ENCODE data around the gene PLA2G15. TPM values are rescaled to one million over a fixed set of nuclear protein-coding genes. Genes with fewer than 3 reads are reported as not detected.
A peak's percentile ranks its signal among the peaks of the same experiment; 100 is the strongest.

PLA2G15 gene
- total and polyA plus RNA-seq, 2 of the 13 experiments (the other 11 are each of a cell fraction or from before 2014, with no cell fraction given), result 14.4 to 23.7 TPM

DNA sequence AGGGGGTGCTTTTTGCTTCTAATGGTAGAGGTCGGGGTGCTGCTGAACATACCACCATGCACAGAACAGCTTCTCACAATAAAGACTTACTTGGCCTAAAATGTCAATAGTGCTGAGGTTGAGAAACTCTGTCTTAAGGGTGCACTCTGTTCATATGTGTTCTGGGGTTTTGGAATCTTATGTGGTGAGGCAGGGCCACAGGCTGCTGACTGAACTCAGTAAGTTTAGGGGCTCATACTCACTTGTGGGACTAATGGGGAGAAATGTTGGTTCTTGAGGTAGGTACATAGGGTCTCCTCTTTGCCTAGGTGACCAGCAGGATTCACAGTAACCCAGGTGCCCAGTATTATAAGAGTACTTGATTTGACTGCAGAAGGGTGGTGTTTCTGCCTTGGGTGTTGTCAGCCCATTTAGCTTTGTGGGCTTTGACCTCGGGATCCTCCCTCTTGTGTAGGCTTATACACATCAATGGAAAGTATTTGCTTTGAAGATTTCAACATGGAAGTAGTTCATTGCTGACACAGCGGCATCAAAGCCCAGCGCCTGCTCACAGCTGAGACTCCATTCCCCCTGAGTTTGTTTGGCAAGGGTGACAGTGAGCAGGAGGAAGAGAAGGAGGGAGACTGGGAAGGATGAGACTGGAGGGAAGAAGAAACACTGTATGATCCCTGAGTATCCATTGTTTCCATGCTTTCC lies 36.3 kb downstream of the PLA2G15 start (continued):
- TF ChIP-seq, protein P1, sequence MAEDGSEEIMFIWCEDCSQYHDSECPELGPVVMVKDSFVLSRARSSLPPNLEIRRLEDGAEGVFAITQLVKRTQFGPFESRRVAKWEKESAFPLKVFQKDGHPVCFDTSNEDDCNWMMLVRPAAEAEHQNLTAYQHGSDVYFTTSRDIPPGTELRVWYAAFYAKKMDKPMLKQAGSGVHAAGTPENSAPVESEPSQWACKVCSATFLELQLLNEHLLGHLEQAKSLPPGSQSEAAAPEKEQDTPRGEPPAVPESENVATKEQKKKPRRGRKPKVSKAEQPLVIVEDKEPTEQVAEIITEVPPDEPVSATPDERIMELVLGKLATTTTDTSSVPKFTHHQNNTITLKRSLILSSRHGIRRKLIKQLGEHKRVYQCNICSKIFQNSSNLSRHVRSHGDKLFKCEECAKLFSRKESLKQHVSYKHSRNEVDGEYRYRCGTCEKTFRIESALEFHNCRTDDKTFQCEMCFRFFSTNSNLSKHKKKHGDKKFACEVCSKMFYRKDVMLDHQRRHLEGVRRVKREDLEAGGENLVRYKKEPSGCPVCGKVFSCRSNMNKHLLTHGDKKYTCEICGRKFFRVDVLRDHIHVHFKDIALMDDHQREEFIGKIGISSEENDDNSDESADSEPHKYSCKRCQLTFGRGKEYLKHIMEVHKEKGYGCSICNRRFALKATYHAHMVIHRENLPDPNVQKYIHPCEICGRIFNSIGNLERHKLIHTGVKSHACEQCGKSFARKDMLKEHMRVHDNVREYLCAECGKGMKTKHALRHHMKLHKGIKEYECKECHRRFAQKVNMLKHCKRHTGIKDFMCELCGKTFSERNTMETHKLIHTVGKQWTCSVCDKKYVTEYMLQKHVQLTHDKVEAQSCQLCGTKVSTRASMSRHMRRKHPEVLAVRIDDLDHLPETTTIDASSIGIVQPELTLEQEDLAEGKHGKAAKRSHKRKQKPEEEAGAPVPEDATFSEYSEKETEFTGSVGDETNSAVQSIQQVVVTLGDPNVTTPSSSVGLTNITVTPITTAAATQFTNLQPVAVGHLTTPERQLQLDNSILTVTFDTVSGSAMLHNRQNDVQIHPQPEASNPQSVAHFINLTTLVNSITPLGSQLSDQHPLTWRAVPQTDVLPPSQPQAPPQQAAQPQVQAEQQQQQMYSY (CRISPR knock-in tag; IDR thresholded peaks at IDR 0.05), result peak; percentile 39; the same call in 1 of the 2 replicates
- TF ChIP-seq, protein P2, sequence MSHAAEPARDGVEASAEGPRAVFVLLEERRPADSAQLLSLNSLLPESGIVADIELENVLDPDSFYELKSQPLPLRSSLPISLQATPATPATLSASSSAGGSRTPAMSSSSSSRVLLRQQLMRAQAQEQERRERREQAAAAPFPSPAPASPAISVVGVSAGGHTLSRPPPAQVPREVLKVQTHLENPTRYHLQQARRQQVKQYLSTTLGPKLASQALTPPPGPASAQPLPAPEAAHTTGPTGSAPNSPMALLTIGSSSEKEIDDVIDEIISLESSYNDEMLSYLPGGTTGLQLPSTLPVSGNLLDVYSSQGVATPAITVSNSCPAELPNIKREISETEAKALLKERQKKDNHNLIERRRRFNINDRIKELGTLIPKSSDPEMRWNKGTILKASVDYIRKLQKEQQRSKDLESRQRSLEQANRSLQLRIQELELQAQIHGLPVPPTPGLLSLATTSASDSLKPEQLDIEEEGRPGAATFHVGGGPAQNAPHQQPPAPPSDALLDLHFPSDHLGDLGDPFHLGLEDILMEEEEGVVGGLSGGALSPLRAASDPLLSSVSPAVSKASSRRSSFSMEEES (CRISPR knock-in tag; IDR thresholded peaks at IDR 0.05), result peak; percentile 76
- TF ChIP-seq SUZ12 (IDR thresholded peaks at IDR 0.05; ENCODE audit: low read depth, low read length), result no peak
- TF ChIP-seq ZNF772 (CRISPR knock-in tag; IDR thresholded peaks at IDR 0.05), result peak; percentile 80; the same call in 1 of the 2 replicates
- TF ChIP-seq ZNF644 (CRISPR knock-in tag; IDR thresholded peaks at IDR 0.05; ENCODE audit: low read depth), result peak; percentile 84
- peak; percentile 70; the same call in 1 of the 2 replicates for TF ChIP-seq TSC22D2 (CRISPR knock-in tag; IDR thresholded peaks at IDR 0.05; ENCODE audit: borderline replicate concordance)
- no peak for TF ChIP-seq ZNF652 (CRISPR knock-in tag; IDR thresholded peaks at IDR 0.05; ENCODE audit: borderline replicate concordance, low read depth)
- peak; percentile 96 for TF ChIP-seq NCOR1 (IDR thresholded peaks at IDR 0.05; ENCODE audit: borderline replicate concordance, low read length)
- TF ChIP-seq HNRNPL (IDR thresholded peaks at IDR 0.05; ENCODE audit: low read depth, low read length), result no peak
- TF ChIP-seq, protein P3, sequence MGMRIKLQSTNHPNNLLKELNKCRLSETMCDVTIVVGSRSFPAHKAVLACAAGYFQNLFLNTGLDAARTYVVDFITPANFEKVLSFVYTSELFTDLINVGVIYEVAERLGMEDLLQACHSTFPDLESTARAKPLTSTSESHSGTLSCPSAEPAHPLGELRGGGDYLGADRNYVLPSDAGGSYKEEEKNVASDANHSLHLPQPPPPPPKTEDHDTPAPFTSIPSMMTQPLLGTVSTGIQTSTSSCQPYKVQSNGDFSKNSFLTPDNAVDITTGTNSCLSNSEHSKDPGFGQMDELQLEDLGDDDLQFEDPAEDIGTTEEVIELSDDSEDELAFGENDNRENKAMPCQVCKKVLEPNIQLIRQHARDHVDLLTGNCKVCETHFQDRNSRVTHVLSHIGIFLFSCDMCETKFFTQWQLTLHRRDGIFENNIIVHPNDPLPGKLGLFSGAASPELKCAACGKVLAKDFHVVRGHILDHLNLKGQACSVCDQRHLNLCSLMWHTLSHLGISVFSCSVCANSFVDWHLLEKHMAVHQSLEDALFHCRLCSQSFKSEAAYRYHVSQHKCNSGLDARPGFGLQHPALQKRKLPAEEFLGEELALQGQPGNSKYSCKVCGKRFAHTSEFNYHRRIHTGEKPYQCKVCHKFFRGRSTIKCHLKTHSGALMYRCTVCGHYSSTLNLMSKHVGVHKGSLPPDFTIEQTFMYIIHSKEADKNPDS (CRISPR knock-in tag; IDR thresholded peaks at IDR 0.05), result peak; percentile 90; the same call in 1 of the 2 replicates
- peak; percentile 98 for TF ChIP-seq ERF (CRISPR knock-in tag; IDR thresholded peaks at IDR 0.05)
- TF ChIP-seq CENPT (CRISPR knock-in tag; IDR thresholded peaks at IDR 0.05; ENCODE audit: low read depth), result no peak
- no peak for TF ChIP-seq SP4 (CRISPR knock-in tag; IDR thresholded peaks at IDR 0.05)
- peak; percentile 89 for TF ChIP-seq ZNF12 (CRISPR knock-in tag; IDR thresholded peaks at IDR 0.05)
- peak; percentile 88; the same call in 1 of the 2 replicates for TF ChIP-seq ETV5 (CRISPR knock-in tag; IDR thresholded peaks at IDR 0.05; ENCODE audit: borderline replicate concordance)
- TF ChIP-seq NFE2L2 (IDR thresholded peaks at IDR 0.05; ENCODE audit: low read length), result peak; percentile 24; the same call in 1 of the 2 replicates
- TF ChIP-seq SMAD1 (CRISPR knock-in tag; IDR thresholded peaks at IDR 0.05; ENCODE audit: borderline replicate concordance, low read depth), result no peak; the same call in 1 of the 2 replicates
- TF ChIP-seq NCOA5 (CRISPR knock-in tag; IDR thresholded peaks at IDR 0.05), result no peak
- peak; percentile 86 for TF ChIP-seq ZBTB7B (CRISPR knock-in tag; IDR thresholded peaks at IDR 0.05)
- peak; percentile 70 for TF ChIP-seq XRCC5 (optimal IDR thresholded peaks at IDR 0.05; ENCODE audit: low read length)
- peak; percentile 95 for TF ChIP-seq HMG20A (CRISPR knock-in tag; IDR thresholded peaks at IDR 0.05; ENCODE audit: borderline replicate concordance)
- 0 out of 2 replicates have a peak, but pooled peaks have one; percentile 26 for TF ChIP-seq ZBTB21 (CRISPR knock-in tag; IDR thresholded peaks at IDR 0.05)
- TF ChIP-seq ZNF33B (CRISPR knock-in tag; IDR thresholded peaks at IDR 0.05), result no peak
- TF ChIP-seq SMYD3 (CRISPR knock-in tag; IDR thresholded peaks at IDR 0.05), result peak; percentile 74; the same call in 1 of the 2 replicates
- no peak for TF ChIP-seq ZNF773 (CRISPR knock-in tag; IDR thresholded peaks at IDR 0.05; ENCODE audit: borderline replicate concordance)

Measured in HepG2 (cell line).